Measurements from ENCODE around the gene CNN2.

DNA sequence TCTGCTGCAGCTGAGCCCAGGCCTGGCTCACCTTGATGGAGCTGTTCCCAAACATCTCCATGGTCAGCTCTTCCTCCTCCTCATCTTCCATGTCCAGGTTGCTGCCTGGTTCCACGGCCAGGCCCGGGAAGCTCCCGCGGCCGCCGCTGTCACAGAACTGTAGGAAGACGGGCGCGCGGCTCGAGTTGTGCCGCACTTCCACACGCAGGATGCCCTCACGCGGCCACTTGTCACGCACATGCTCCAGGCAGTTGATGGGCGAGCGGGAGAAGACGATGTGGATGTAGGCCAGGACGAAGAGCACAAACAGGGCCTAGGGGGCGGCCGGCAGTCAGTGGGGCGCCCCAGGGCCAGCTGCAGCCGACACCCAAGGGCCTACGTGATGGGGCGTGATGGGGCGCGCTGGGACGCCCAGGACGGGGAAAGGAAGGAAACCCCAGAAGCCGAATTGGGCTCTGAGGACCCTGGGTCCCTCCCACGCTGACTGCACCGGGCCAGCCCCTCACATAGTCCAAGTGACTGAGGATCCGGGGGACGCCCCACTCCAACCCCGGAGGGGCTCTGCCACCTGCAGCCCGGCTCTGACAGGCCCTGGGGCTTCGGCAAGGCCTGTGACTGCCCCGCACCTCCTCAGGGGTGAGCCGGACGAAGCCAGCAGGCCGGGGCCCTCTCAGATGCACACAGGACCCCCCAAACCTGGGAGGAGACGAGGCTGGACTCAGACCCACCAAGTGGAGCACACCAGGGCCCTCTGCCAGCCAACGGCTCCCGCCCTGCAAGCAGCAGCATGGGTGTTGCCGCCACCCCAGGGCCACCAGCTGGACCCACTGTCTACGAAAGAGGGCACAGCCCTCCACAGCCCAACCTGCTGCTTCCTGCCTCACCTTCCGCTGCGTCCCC is 12.0 kb upstream of the CNN2 start:
- TF ChIP-seq, protein P1, sequence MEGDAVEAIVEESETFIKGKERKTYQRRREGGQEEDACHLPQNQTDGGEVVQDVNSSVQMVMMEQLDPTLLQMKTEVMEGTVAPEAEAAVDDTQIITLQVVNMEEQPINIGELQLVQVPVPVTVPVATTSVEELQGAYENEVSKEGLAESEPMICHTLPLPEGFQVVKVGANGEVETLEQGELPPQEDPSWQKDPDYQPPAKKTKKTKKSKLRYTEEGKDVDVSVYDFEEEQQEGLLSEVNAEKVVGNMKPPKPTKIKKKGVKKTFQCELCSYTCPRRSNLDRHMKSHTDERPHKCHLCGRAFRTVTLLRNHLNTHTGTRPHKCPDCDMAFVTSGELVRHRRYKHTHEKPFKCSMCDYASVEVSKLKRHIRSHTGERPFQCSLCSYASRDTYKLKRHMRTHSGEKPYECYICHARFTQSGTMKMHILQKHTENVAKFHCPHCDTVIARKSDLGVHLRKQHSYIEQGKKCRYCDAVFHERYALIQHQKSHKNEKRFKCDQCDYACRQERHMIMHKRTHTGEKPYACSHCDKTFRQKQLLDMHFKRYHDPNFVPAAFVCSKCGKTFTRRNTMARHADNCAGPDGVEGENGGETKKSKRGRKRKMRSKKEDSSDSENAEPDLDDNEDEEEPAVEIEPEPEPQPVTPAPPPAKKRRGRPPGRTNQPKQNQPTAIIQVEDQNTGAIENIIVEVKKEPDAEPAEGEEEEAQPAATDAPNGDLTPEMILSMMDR (IDR thresholded peaks at IDR 0.05; ENCODE audit: poor library complexity) = no peak
- TF ChIP-seq EZH2 (IDR thresholded peaks at IDR 0.05; ENCODE audit: borderline replicate concordance) = no peak
